ENCODE results near the gene CD93. TPM values are rescaled to one million over a fixed set of nuclear protein-coding genes. Genes with fewer than 3 reads are reported as not detected.

The CD93 gene
- total and polyA plus RNA-seq, 2 of the 8 experiments (the other 6 are each of a cell fraction or from before 2014, with no cell fraction given), result under 0.01 to 0.07 TPM

GRCh38 chr20:23065266-23066201, 20.6 kb downstream of the CD93 start:
- no peak overlapping the region for H4K8ac ChIP-seq (ENCODE audit: extremely low read depth, insufficient read depth, low read length)
- H3K4me2 ChIP-seq (ENCODE audit: insufficient read depth in 1 of 2, low read depth in 2 of 2, low read length in 2 of 2), result no peak overlapping the region
- WGBS, 2 experiments (ENCODE audit: extremely low coverage in 1 of 2, insufficient coverage in 1 of 2, insufficient read length in 1 of 2, insufficient replicate concordance in 2 of 2, low coverage in 1 of 2, low lambda C conversion rate in 2 of 2, missing lambda C conversion rate in 1 of 2), result 89% methylated on average over 9 of the region's 9 CpGs; no CpG with 5 or more reads in 1 of the 2 experiments
- no peaks in the 10 kb centered on the region for H3K9me3 ChIP-seq (ENCODE audit: insufficient read depth in 2 of 2, low read depth in 1 of 2, low read length in 1 of 2)
- H4K20me1 ChIP-seq (replicated peaks in 1 of 2; ENCODE audit: control insufficient read depth in 1 of 2, insufficient read depth in 2 of 2, low read length in 2 of 2), result no peaks in the 10 kb centered on the region
- H2BK12ac ChIP-seq (ENCODE audit: low read depth, low read length), result no peak overlapping the region
- no peak overlapping the region for H2AK5ac ChIP-seq (ENCODE audit: low read depth, low read length)
- no peak overlapping the region for H2BK120ac ChIP-seq (replicated peaks; ENCODE audit: low read depth, low read length)
- no peaks in the 10 kb centered on the region for H3K23me2 ChIP-seq (ENCODE audit: low read depth, low read length)
- H2BK5ac ChIP-seq (ENCODE audit: low read depth, low read length), result no peak overlapping the region
- H3K27ac ChIP-seq (ENCODE audit: low read depth, low read length), result no peak overlapping the region
- no peak overlapping the region for H2AFZ ChIP-seq (ENCODE audit: low read length)
- H3K4me1 ChIP-seq (replicated peaks in 1 of 4; ENCODE audit: control insufficient read depth in 3 of 4, insufficient read depth in 4 of 4, low read length in 3 of 4), result peaks cover 0 to 9% (median 4%) of the 10 kb centered on the region in 4 experiments; a peak in 5 of 7 replicates
- H4K91ac ChIP-seq (replicated peaks; ENCODE audit: insufficient read length, low read length), result no peak overlapping the region
- H3K18ac ChIP-seq (ENCODE audit: extremely low read depth, low read length), result no peak overlapping the region
- no peaks in the 10 kb centered on the region for H3K79me1 ChIP-seq (ENCODE audit: low read depth, low read length)
- no peak overlapping the region for H2BK15ac ChIP-seq (ENCODE audit: low read length)
- no peak overlapping the region for H3K4ac ChIP-seq (replicated peaks; ENCODE audit: insufficient read length, low read depth, low read length)
- no peak overlapping the region for H3K4me3 ChIP-seq (ENCODE audit: extremely low read depth in 1 of 4, insufficient read depth in 2 of 4, low read depth in 3 of 4, low read length in 4 of 4)
- no peak overlapping the region for H3K14ac ChIP-seq (ENCODE audit: insufficient read length)
- ChIA-PET POLR2A (ENCODE audit: partially characterized antibody) (no interaction called here), CTCF (ENCODE audit: partially characterized antibody) (interaction anchor here (0.7 to 11.7 kb wide), 8 partner anchors 12 to 170 kb away, joined by 3 to 90 read pairs (median 5); partner anchors contain the start of gene THBD)
- H2BK20ac ChIP-seq (ENCODE audit: low read length), result no peak overlapping the region
- FAIRE-seq (no peak), DNase-seq (ENCODE audit: low read depth in 1 of 2, low spot score in 2 of 2) (no peak)
- H3K56ac ChIP-seq (replicated peaks; ENCODE audit: insufficient read length, low read depth, low read length), result no peak overlapping the region
- H4K5ac ChIP-seq (ENCODE audit: insufficient read length, low read depth, low read length), result no peak overlapping the region
- H3K27me3 ChIP-seq (replicated peaks in 1 of 4; ENCODE audit: control insufficient read depth in 3 of 4, extremely low read depth in 1 of 4, insufficient read depth in 3 of 4, low read length in 3 of 4), result no peaks in the 10 kb centered on the region
- no peak overlapping the region for H3K23ac ChIP-seq (ENCODE audit: insufficient read length)
- H3K9ac ChIP-seq (replicated peaks in 1 of 4; ENCODE audit: extremely low read depth in 1 of 4, low read depth in 3 of 4, low read length in 3 of 4), result no peak overlapping the region
- no peaks in the 10 kb centered on the region for H3K36me3 ChIP-seq (ENCODE audit: control insufficient read depth in 2 of 4, insufficient read depth in 4 of 4, low read length in 3 of 4)
- no peaks in the 10 kb centered on the region for H3K79me2 ChIP-seq (ENCODE audit: control insufficient read depth in 1 of 2, insufficient read depth in 2 of 2, low read length in 2 of 2)
- TF ChIP-seq CTBP2 (IDR thresholded peaks at IDR 0.05; ENCODE audit: borderline replicate concordance, insufficient read depth, insufficient read length, low read length) (no peak), ASH2L (IDR thresholded peaks at IDR 0.05; ENCODE audit: low read length) (no peak), SUZ12 (IDR thresholded peaks at IDR 0.05; ENCODE audit: low read length) (no peak), RNF2 (IDR thresholded peaks at IDR 0.05; ENCODE audit: borderline replicate concordance, low read depth, low read length, missing control alignments, poor library complexity, severe bottlenecking) (no peak), KDM1A (IDR thresholded peaks at IDR 0.05; ENCODE audit: borderline replicate concordance, low read length) (no peak), SRF (IDR thresholded peaks at IDR 0.05; ENCODE audit: low read depth, low read length) (no peak), TAF7 (optimal IDR thresholded peaks at IDR 0.05; ENCODE audit: borderline replicate concordance, low read depth, low read length) (no peak)

All from H1 (cell line).